Motor neuron (in vitro differentiated cells): ENCODE data around the gene NPW. TPM values are rescaled to one million over a fixed set of nuclear protein-coding genes. Genes with fewer than 3 reads are reported as not detected.

ENCODE experiments used
- ATAC-seq, 8 experiments: fragments of 200-7000 bp; cut with Tn5 transposase; replicated peaks in 6 of 8; 2 replicates each; pipeline ENCODE4 v1.8.0; 2021; ENCODE audit warnings: mild to moderate bottlenecking in 8 of 8, moderate library complexity in 8 of 8
- H3K27ac ChIP-seq, 2 donors: fragments of 250-450 bp; sonication (Bioruptor Pico); 2 replicates each; pipeline ENCODE4 v1.9.0; 2021; ENCODE audit warnings: antibody characterized with exemption in 2 of 2, mild to moderate bottlenecking in 2 of 2, moderate library complexity in 1 of 2
- H3K4me1 ChIP-seq, 2 donors: fragments of 250-450 bp; sonication (Bioruptor Pico); replicated peaks in 1 of 2; 2 replicates each; pipeline ENCODE4 v1.6.1; 2021; ENCODE audit warnings: antibody characterized with exemption in 2 of 2, mild to moderate bottlenecking in 2 of 2, moderate library complexity in 1 of 2
- H3K4me3 ChIP-seq, 5 donors: fragments of 250-450 bp; sonication (Bioruptor Pico); 2 replicates each; pipeline ENCODE4 v1.9.0; 2021; ENCODE audit warnings: antibody characterized with exemption in 5 of 5, mild to moderate bottlenecking in 5 of 5, moderate library complexity in 4 of 5
- WGBS, 10 experiments: fragments of 450-650 bp; shearing (Covaris generic); methylation state at CpG; one replicate each; pipeline ENCODE4 v1.0.0; 2022; 5-methylcytosine and 5-hydroxymethylcytosine counted together
- in situ Hi-C, 9 experiments: fragments of 400-800 bp; cut with MboI; loops; one replicate each; pipeline ENCODE4 v1.15.0; 2021; ENCODE audit warnings: low sequenced_read_pairs in 9 of 9, low pct_unique_long_range_greater_than_20kb in 2 of 9; ENCODE audit not compliant: unreplicated experiment in 9 of 9
- total RNA-seq, 8 experiments: library from RNA; unstranded; fragments of 300-600 nt; gene quantifications; 2 replicates each; pipeline versions ENCODE4 v1.2.3 to v1.2.4, GENCODE V29; 2022

The NPW gene
- total RNA-seq, 8 experiments from 2014 or later: 0.27 to 1.7 (median 0.92) TPM; not detected in 3

- H3K27ac ChIP-seq: no peak overlapping the region
- no peak overlapping the region for H3K4me3 ChIP-seq
- peak in 4 of 8 experiments; percentile 8 to 17 (median 10) for ATAC-seq
- WGBS, 10 experiments: 0 to 100% (median 22%) methylated on average over 1 to 7 of the region's 13 CpGs; no CpG with 5 or more reads in 4 of the 10 experiments
- in situ Hi-C loops: loop anchor here in 3 of 9 experiments (25.0 kb wide), 1 partner anchor 121 kb away; the partner anchor contains the start of genes PKD1 (in 3 of the 3) and RAB26 (in 3 of the 3)
- H3K4me1 ChIP-seq: peaks cover 0 to 17% of the 10 kb centered on the region in 2 donors
These were observed 3.1 kb upstream of the NPW start for GRCh38 chr16:2016407-2016922.

GRCh38 chr16:2019921-2020831 lies 591 bp downstream of the NPW start:
- in situ Hi-C loops: loop anchor here in 5 of 9 experiments (10.0 to 25.0 kb wide), 2 partner anchors 117 to 125 kb away; partner anchors contain the start of genes RAB26 (in 5 of the 5) and PKD1 (in 3 of the 5)
- H3K4me3 ChIP-seq: peak overlapping the region in 2 of 5 donors; percentile 10 to 19
- peak in 5 of 8 experiments; percentile 12 to 25 (median 21) for ATAC-seq
- 0 to 3% (median 0%) methylated on average over 2 to 9 of the region's 96 CpGs; no CpG with 5 or more reads in 7 of the 10 experiments for WGBS, 10 experiments
- H3K4me1 ChIP-seq: peaks cover 5 to 29% of the 10 kb centered on the region in 2 donors
- H3K27ac ChIP-seq: no peak overlapping the region

- H3K4me3 ChIP-seq: peak overlapping the region in 4 of 5 donors; percentile 2 to 22 (median 13)
- H3K27ac ChIP-seq: peak overlapping the region in 1 of 2 donors; percentile 57
- peak in 7 of 8 experiments; percentile 18 to 48 (median 42) for ATAC-seq
- H3K4me1 ChIP-seq: peaks cover 11 to 34% of the 10 kb centered on the region in 2 donors
- WGBS, 10 experiments: no CpG with 5 or more reads among the region's 14 CpGs
- in situ Hi-C loops: loop anchor here in 5 of 9 experiments (10.0 to 25.0 kb wide), 2 partner anchors 115 to 122 kb away; partner anchors contain the start of genes RAB26 (in 5 of the 5) and PKD1 (in 3 of the 5)
These were observed 3.1 kb downstream of the NPW start for GRCh38 chr16:2022723-2023091.

GRCh38 chr16:2023092-2024031 lies 3.8 kb downstream of the NPW start:
- H3K27ac ChIP-seq: peak overlapping the region in 1 of 2 donors; percentile 57
- in situ Hi-C loops: loop anchor here in 5 of 9 experiments (10.0 to 25.0 kb wide), 2 partner anchors 114 to 121 kb away; partner anchors contain the start of genes RAB26 (in 5 of the 5) and PKD1 (in 3 of the 5)
- peak; percentile 70 to 83 (median 74) for ATAC-seq

GRCh38 chr16:2024032-2024420 lies 4.4 kb downstream of the NPW start:
- H3K4me3 ChIP-seq: no peak overlapping the region
- WGBS, 10 experiments: 60 to 100% (median 84%) methylated on average over 1 to 5 of the region's 12 CpGs; no CpG with 5 or more reads in 3 of the 10 experiments
- ATAC-seq: no peak
- H3K4me1 ChIP-seq: peaks cover 11 to 34% of the 10 kb centered on the region in 2 donors
- peak overlapping the region in 1 of 2 donors; percentile 28 for H3K27ac ChIP-seq
- in situ Hi-C loops: loop anchor here in 5 of 9 experiments (10.0 to 25.0 kb wide), 2 partner anchors 113 to 121 kb away; partner anchors contain the start of genes RAB26 (in 5 of the 5) and PKD1 (in 3 of the 5)

More at GRCh38 chr16:2023092-2024031, 3.8 kb downstream of the NPW start:
- peaks cover 11 to 34% of the 10 kb centered on the region in 2 donors for H3K4me1 ChIP-seq
- H3K4me3 ChIP-seq: peak overlapping the region; percentile 2 to 22 (median 9)
- 0 to 60% methylated on average over 1 of the region's 53 CpGs; no CpG with 5 or more reads in 8 of the 10 experiments for whole genome bisulfite sequencing, 10 experiments

- no peak overlapping the region for H3K27ac ChIP-seq
- H3K4me1 ChIP-seq: peaks cover 11 to 26% of the 10 kb centered on the region in 2 donors
- in situ Hi-C loops: loop anchor here in 3 of 9 experiments (10.0 to 25.0 kb wide), 2 partner anchors 112 to 120 kb away; partner anchors contain the start of genes RAB26 (in 3 of the 3) and PKD1 (in 1 of the 3)
- ATAC-seq: no peak
- 84 to 90% (median 89%) methylated on average over 2 to 9 of the region's 14 CpGs; no CpG with 5 or more reads in 7 of the 10 experiments for WGBS, 10 experiments
- no peak overlapping the region for H3K4me3 ChIP-seq
These were observed 5.7 kb downstream of the NPW start for GRCh38 chr16:2025251-2025650.

- in situ Hi-C loops: loop anchor here in 3 of 9 experiments (10.0 to 25.0 kb wide), 2 partner anchors 111 to 119 kb away; partner anchors contain the start of genes RAB26 (in 3 of the 3) and PKD1 (in 1 of the 3)
- ATAC-seq: no peak
- H3K4me1 ChIP-seq: peaks cover 11 to 18% of the 10 kb centered on the region in 2 donors
- 60 to 94% (median 83%) methylated on average over 1 to 7 of the region's 16 CpGs; no CpG with 5 or more reads in 5 of the 10 experiments for WGBS, 10 experiments
- H3K4me3 ChIP-seq: no peak overlapping the region
- no peak overlapping the region for H3K27ac ChIP-seq
These were observed 6.4 kb downstream of the NPW start for GRCh38 chr16:2025878-2026460.

- in situ Hi-C loops: loop anchor here in 3 of 9 experiments (10.0 to 25.0 kb wide), 2 partner anchors 111 to 118 kb away; partner anchors contain the start of genes RAB26 (in 3 of the 3) and PKD1 (in 1 of the 3)
- Histone ChIP-seq H3K4me1 (peaks cover 11 to 18% of the 10 kb centered on the region in 2 donors), H3K4me3 (peak within 1 kb of the TSS; percentile 35 to 44 (median 40)), H3K27ac (peak within 1 kb of the TSS in 1 of 2 donors; percentile 27)
- ATAC-seq: peak; percentile 1 to 35 (median 6)
- no CpG with 5 or more reads among the region's 59 CpGs for WGBS, 10 experiments
These were observed 7.0 kb downstream of the NPW start, which contains the start of gene NHERF2 for GRCh38 chr16:2026461-2027023. Gene NHERF2 (plus strand): TSS chr16:2026902. CDS start chr16:2027006, 104 bp downstream.

GRCh38 chr16:2027024-2028010 lies 7.7 kb downstream of the NPW start:
- in situ Hi-C loops: loop anchor here in 3 of 9 experiments (10.0 to 25.0 kb wide), 2 partner anchors 110 to 117 kb away; partner anchors contain the start of genes RAB26 (in 3 of the 3) and PKD1 (in 1 of the 3)
- 18 to 33% (median 20%) methylated on average over 1 to 3 of the region's 76 CpGs; no CpG with 5 or more reads in 7 of the 10 experiments for WGBS, 10 experiments
- peak overlapping the region in 1 of 2 donors; percentile 27 for H3K27ac ChIP-seq
- H3K4me3 ChIP-seq: peak overlapping the region; percentile 35 to 44 (median 40)
- peak; percentile 1 to 19 (median 6) for ATAC-seq
- peaks cover 11 to 18% of the 10 kb centered on the region in 2 donors for H3K4me1 ChIP-seq

- Histone ChIP-seq H3K4me3 (peak overlapping the region in 1 of 5 donors; percentile 44), H3K27ac (no peak overlapping the region), H3K4me1 (peaks cover 6 to 11% of the 10 kb centered on the region in 2 donors)
- in situ Hi-C loops: loop anchor here in 3 of 9 experiments (10.0 to 25.0 kb wide), 2 partner anchors 109 to 117 kb away; partner anchors contain the start of genes RAB26 (in 3 of the 3) and PKD1 (in 1 of the 3)
- 67% methylated on average over 1 of the region's 3 CpGs; no CpG with 5 or more reads in 9 of the 10 experiments for WGBS, 10 experiments
- no peak for ATAC-seq
These were observed 8.6 kb downstream of the NPW start for GRCh38 chr16:2028146-2028545.
